ENCODE results near the gene CDK16.

The CDK16 gene

DNA sequence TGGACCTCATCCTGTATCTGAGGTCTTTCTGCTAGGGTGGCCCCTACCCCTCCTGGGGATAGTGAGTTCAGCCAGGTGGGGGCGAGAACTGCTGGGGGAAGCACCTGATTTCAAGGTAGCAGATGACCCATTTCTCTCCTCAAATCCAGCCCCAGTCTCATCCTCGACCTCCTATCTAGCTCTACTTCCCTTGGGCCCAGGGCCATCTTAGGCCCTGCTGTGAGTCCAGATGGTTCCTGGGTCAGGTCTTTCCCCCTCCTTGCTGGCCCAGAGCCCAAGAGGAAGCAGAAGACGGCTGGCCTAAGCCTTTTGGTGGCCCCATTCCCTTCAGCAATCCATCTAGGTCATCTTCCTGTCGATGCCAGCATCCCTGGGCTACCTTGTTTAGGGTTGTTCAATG is 3.3 kb downstream of the CDK16 start:
- H3K4me3 ChIP-seq (replicated peaks in 1 of 2; ENCODE audit: low read depth in 2 of 2, low read length in 2 of 2), result no peak overlapping the region
- no peak for DNase-seq (ENCODE audit: low read depth in 2 of 2)
- TF ChIP-seq, protein P1, sequence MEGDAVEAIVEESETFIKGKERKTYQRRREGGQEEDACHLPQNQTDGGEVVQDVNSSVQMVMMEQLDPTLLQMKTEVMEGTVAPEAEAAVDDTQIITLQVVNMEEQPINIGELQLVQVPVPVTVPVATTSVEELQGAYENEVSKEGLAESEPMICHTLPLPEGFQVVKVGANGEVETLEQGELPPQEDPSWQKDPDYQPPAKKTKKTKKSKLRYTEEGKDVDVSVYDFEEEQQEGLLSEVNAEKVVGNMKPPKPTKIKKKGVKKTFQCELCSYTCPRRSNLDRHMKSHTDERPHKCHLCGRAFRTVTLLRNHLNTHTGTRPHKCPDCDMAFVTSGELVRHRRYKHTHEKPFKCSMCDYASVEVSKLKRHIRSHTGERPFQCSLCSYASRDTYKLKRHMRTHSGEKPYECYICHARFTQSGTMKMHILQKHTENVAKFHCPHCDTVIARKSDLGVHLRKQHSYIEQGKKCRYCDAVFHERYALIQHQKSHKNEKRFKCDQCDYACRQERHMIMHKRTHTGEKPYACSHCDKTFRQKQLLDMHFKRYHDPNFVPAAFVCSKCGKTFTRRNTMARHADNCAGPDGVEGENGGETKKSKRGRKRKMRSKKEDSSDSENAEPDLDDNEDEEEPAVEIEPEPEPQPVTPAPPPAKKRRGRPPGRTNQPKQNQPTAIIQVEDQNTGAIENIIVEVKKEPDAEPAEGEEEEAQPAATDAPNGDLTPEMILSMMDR (IDR thresholded peaks at IDR 0.05; ENCODE audit: low read depth, low read length), result no peak

DNA sequence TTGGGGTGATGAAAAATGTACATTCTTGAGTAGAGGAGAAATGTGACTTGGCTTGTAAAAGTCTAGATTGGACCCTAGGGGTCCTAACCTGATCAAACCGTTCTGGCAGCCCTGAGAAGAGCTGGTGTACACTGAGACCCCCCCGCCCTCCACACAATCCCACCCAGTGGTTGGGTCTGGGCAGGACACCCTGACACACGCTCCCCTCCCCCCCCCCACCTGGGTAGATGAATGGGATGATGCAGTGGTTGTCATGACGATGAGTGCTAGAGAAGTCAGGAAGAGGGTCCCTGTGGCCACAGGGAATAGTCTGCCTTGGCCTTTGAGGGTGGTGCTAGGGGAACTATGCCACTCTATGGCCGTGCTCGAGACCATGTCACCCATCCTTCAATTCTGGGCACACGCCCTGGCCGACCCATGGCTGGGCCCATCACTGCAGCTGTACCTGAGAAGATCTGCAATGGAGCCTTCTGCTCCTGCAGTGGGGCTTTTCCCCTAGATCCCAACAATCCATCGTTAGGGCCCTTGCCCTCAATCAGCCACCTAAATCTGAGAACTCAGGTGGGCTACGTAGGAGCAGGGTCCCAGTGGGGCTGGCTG is 4.4 kb downstream of the CDK16 start:
- TF ChIP-seq, protein P1 (IDR thresholded peaks at IDR 0.05; ENCODE audit: low read depth, low read length), result no peak
- DNase-seq (ENCODE audit: low read depth in 2 of 2), result no peak

DNA sequence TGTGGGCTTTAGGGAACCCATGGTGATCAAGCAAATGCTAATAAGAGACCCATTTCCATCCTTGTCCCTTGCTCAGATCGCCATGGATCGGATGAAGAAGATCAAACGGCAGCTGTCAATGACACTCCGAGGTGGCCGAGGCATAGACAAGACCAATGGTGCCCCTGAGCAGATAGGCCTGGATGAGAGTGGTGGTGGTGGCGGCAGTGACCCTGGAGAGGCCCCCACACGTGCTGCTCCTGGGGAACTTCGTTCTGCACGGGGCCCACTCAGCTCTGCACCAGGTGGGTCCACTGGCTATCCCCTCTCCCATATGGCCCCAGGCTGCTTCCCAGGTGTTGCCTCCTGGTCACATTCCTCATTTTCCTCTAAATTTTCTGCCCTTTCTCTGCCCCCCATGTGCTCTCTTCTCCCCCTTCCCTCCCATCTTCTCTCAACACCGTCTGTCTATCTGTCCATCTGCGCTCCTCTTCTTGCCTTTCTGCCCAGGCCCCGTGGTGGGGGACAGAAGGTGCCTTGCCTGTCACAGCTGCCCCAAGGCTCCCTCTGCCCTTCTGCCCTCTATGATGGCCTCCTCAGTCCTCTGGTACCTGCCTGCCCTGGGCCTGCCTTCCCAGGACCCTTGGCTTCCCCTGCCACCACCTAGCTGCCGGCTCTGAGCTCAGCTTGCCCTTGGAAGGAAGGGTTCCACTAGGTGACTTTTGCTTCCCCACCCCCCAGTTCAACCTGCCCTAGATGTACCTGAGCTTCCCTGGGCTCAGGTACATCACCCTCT is 5.2 kb downstream of the CDK16 start:
- TF ChIP-seq, protein P1 (IDR thresholded peaks at IDR 0.05; ENCODE audit: low read depth, low read length), result no peak
- DNase-seq (ENCODE audit: low read depth in 2 of 2), result no peak
- H3K4me3 ChIP-seq (replicated peaks in 1 of 2; ENCODE audit: low read depth in 2 of 2, low read length in 2 of 2), result no peak overlapping the region

More for the DNA sequence above, 4.4 kb downstream of the CDK16 start:
- H3K4me3 ChIP-seq (replicated peaks in 1 of 2; ENCODE audit: low read depth in 2 of 2, low read length in 2 of 2), result no peak overlapping the region

DNA sequence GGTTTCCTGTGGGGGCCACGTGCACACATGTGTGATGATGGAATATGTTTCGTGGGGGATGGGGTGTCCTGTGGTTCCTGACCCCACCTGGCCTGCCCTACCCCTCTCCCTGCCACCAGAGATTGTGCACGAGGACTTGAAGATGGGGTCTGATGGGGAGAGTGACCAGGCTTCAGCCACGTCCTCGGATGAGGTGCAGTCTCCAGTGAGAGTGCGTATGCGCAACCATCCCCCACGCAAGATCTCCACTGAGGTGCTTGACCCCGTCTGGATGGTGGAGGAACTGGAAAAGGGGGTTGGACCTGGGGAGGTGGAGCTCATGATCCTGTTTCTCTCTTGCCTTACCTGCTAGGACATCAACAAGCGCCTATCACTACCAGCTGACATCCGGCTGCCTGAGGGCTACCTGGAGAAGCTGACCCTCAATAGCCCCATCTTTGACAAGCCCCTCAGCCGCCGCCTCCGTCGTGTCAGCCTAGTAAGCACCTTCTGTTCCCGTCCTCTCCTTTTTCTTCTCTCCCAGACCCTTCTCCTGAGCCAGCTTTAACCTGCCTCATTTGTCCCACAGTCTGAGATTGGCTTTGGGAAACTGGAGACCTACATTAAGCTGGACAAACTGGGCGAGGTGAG is 5.9 kb downstream of the CDK16 start:
- no peak for DNase-seq (ENCODE audit: low read depth in 2 of 2)
- TF ChIP-seq, protein P1 (IDR thresholded peaks at IDR 0.05; ENCODE audit: low read depth, low read length), result no peak
- H3K4me3 ChIP-seq (replicated peaks in 1 of 2; ENCODE audit: low read depth in 2 of 2, low read length in 2 of 2), result no peak overlapping the region

DNA sequence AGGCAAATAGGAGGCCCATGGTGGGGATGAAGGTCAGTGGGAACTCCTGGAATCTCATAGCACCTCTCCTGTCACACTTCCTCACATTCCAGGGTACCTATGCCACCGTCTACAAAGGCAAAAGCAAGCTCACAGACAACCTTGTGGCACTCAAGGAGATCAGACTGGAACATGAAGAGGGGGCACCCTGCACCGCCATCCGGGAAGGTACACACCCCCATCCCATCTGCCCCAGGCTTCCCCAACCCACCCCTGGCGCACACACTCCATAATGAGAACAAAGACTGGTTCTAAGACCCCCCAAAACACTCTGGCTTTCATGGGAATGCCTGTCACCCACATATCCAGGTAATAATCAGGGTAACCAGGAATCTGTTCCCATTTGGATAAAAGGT is 6.4 kb downstream of the CDK16 start:
- H3K4me3 ChIP-seq (replicated peaks in 1 of 2; ENCODE audit: low read depth in 2 of 2, low read length in 2 of 2), result no peak overlapping the region

DNA sequence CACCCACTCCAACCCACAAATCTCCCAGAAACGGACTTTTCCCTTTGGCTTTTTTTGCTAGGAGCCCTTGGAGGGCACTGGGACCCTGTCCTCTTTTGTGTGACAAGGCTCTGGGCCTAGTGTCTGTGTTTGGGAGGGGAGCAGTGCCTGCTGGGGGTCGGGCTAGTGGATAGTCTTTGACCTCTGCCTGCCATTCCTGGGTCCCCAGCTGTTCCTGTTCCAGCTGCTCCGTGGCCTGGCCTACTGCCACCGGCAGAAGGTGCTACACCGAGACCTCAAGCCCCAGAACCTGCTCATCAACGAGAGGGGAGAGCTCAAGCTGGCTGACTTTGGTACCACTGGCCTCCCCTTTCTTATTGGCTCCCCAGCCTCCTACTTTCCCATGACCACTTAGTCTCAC is 7.6 kb downstream of the CDK16 start:
- H3K4me3 ChIP-seq (replicated peaks in 1 of 2; ENCODE audit: low read depth in 2 of 2, low read length in 2 of 2), result no peak overlapping the region
- no peak for DNase-seq (ENCODE audit: low read depth in 2 of 2)
- TF ChIP-seq, protein P1 (IDR thresholded peaks at IDR 0.05; ENCODE audit: low read depth, low read length), result no peak

More for the DNA sequence above, 6.4 kb downstream of the CDK16 start:
- DNase-seq (ENCODE audit: low read depth in 2 of 2), result no peak
- TF ChIP-seq, protein P1 (IDR thresholded peaks at IDR 0.05; ENCODE audit: low read depth, low read length), result no peak
